SH-SY5Y (cell line): ENCODE data around the gene SNAP91.

ENCODE experiments used
- GATA2 ChIP-seq: IDR thresholded peaks from 2 replicates; pipeline ENCODE4 v1.6.1; 2011; ENCODE audit warnings: mild to moderate bottlenecking, low read depth, low read length
- GATA3 ChIP-seq: IDR thresholded peaks from 2 replicates; pipeline ENCODE4 v1.6.1; 2011; ENCODE audit warnings: low read depth, mild to moderate bottlenecking, low read length, moderate library complexity

DNA sequence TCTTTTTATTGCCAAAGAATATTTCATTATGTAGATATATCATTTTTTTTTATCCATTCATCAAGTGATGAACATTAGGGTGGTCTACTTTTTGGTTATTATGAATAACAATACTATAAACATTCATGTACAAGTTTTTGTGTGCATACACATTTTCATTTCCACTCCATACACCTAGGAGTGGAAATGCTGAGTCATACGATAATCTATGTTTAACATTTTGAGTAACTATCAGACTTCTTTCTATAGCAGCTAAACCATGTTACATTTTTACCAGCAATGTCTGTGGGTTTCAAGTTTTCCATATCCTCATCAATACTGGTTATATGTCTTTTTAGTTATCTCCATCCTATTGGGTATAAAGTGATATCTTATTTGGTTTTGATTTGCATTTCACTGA is 130.8 kb downstream of the SNAP91 start:
- TF ChIP-seq GATA3, result no peak
- TF ChIP-seq GATA2, result no peak
